Upper lobe of right lung (tissue), 1 donor: ENCODE results near the gene ITM2A. TPM values are rescaled to one million over a fixed set of nuclear protein-coding genes. Genes with fewer than 3 reads are reported as not detected.

Experiments used
- ATAC-seq: fragments of 200-7000 bp; cut with Tn5 transposase; one replicate; pipeline ENCODE4 v1.9.1; 2020; ENCODE audit warnings: mild to moderate bottlenecking, moderate library complexity
- DNase-seq: peaks from one replicate; pipeline ENCODE4 v3.0.0-alpha.2; 2020
- H3K27ac ChIP-seq: fragments of 200-600 bp; one replicate; pipeline ENCODE4 v1.8.0; 2022
- H3K27me3 ChIP-seq: fragments of 200-600 bp; one replicate; pipeline ENCODE4 v1.8.0; 2022; ENCODE audit warnings: mild to moderate bottlenecking
- H3K36me3 ChIP-seq: fragments of 200-600 bp; one replicate; pipeline ENCODE4 v1.8.0; 2022
- H3K4me1 ChIP-seq: fragments of 200-600 bp; one replicate; pipeline ENCODE4 v1.8.0; 2022
- H3K4me3 ChIP-seq: fragments of 200-600 bp; one replicate; pipeline ENCODE4 v1.8.0; 2022; ENCODE audit warnings: mild to moderate bottlenecking
- H3K9me3 ChIP-seq: fragments of 200-600 bp; one replicate; pipeline ENCODE4 v1.8.0; 2022
- CTCF ChIP-seq: fragments of 200-600 bp; IDR thresholded peaks from one replicate; pipeline ENCODE4 v1.8.0; 2022; ENCODE audit warnings: antibody characterized with exemption
- intact Hi-C: fragments of 100-400 bp; cut with DNase I; formaldehyde crosslinking; loops from one replicate; pipeline ENCODE4 v1.11.0; 2022
- total RNA-seq: library from RNA; stranded (reverse); fragmentation: NEBNext Ultra II Directional; extraction: Animal tissue kit (Norgen Biotek cat#: 25700); gene quantifications from one replicate; pipeline ENCODE4 v1.2.1, GENCODE V29; 2021
- donor health status: DM: no; HTN: yes; CAD: no; lungs with severe emphysema.

Gene ITM2A
- total RNA-seq, 1 donor from 2014 or later, result 44.4 TPM

GRCh38 chrX:79409657-79410056, 42.5 kb upstream of the ITM2A start:
- Histone ChIP-seq H3K9me3 (no peaks in the 10 kb centered on the region), H3K4me3 (no peak overlapping the region), H3K27me3 (no peaks in the 10 kb centered on the region), H3K27ac (no peak overlapping the region), H3K4me1 (no peaks in the 10 kb centered on the region), H3K36me3 (no peaks in the 10 kb centered on the region)
- intact Hi-C loops, result no loop called here
- DNase-seq, result no peak
- ATAC-seq, result no peak
- no peak for TF ChIP-seq CTCF

GRCh38 chrX:79408623-79409322, 41.6 kb upstream of the ITM2A start:
- no peak for TF ChIP-seq CTCF
- no peaks in the 10 kb centered on the region for H3K9me3 ChIP-seq
- no peaks in the 10 kb centered on the region for H3K36me3 ChIP-seq
- no peak overlapping the region for H3K27ac ChIP-seq
- H3K27me3 ChIP-seq, result no peaks in the 10 kb centered on the region
- no peak for DNase-seq
- no peak overlapping the region for H3K4me3 ChIP-seq
- no peak for ATAC-seq
- H3K4me1 ChIP-seq, result no peaks in the 10 kb centered on the region
- intact Hi-C loops, result no loop called here

GRCh38 chrX:79400623-79401022, 33.5 kb upstream of the ITM2A start:
- TF ChIP-seq CTCF, result no peak
- Histone ChIP-seq H3K27ac (no peak overlapping the region), H3K36me3 (no peaks in the 10 kb centered on the region), H3K4me1 (no peaks in the 10 kb centered on the region), H3K27me3 (no peaks in the 10 kb centered on the region), H3K4me3 (no peak overlapping the region), H3K9me3 (no peaks in the 10 kb centered on the region)
- DNase-seq (no peak), ATAC-seq (no peak)
- intact Hi-C loops, result no loop called here

- Histone ChIP-seq H3K36me3 (no peaks in the 10 kb centered on the region), H3K27me3 (no peaks in the 10 kb centered on the region), H3K4me3 (no peak overlapping the region), H3K9me3 (no peaks in the 10 kb centered on the region), H3K27ac (no peak overlapping the region), H3K4me1 (no peaks in the 10 kb centered on the region)
- no peak for ATAC-seq
- DNase-seq, result no peak
- intact Hi-C loops, result no loop called here
- no peak for TF ChIP-seq CTCF
These were observed 8.2 kb upstream of the ITM2A start for GRCh38 chrX:79375340-79375739.

- TF ChIP-seq CTCF, result no peak
- no peaks in the 10 kb centered on the region for H3K36me3 ChIP-seq
- H3K4me3 ChIP-seq, result no peak overlapping the region
- H3K27me3 ChIP-seq, result no peaks in the 10 kb centered on the region
- H3K9me3 ChIP-seq, result no peaks in the 10 kb centered on the region
- H3K27ac ChIP-seq, result no peak overlapping the region
- DNase-seq (no peak), ATAC-seq (no peak)
- intact Hi-C loops, result no loop called here
- H3K4me1 ChIP-seq, result no peaks in the 10 kb centered on the region
These were observed 4.5 kb upstream of the ITM2A start for GRCh38 chrX:79371640-79372039.

- Histone ChIP-seq H3K9me3 (no peaks in the 10 kb centered on the region), H3K27ac (no peak overlapping the region), H3K36me3 (no peaks in the 10 kb centered on the region), H3K4me1 (no peaks in the 10 kb centered on the region), H3K4me3 (no peak overlapping the region), H3K27me3 (no peaks in the 10 kb centered on the region)
- TF ChIP-seq CTCF, result no peak
- intact Hi-C loops, result no loop called here
- ATAC-seq (no peak), DNase-seq (no peak)
These were observed 4.0 kb upstream of the ITM2A start for GRCh38 chrX:79371101-79371500.
